Endothelial cell of umbilical vein (primary cell): Measurements from ENCODE around the gene FAM227B. TPM values are rescaled to one million over a fixed set of nuclear protein-coding genes. Genes with fewer than 3 reads are reported as not detected.
"Not testable (repeated sequence)": the region's sequence is repeated elsewhere in the genome, so short reads cannot be mapped to it uniquely, and the experiment has no call there.

Experiments
- BruUV-seq: library from RNA; stranded (reverse); fragments of 400-500 nt; replicated peaks from 2 replicates; lab custom pipeline; 2021; lab: Mats Ljungman, UMichigan
- CTCF ChIA-PET: fragments of 300-600, 350-600 bp; sonication (Branson Sonifier 250); formaldehyde crosslinking; loops from one replicate; lab custom pipeline; 2021; ENCODE audit warnings: antibody characterized with exemption, inconsistent platforms; lab: Charles Lee
- POLR2A ChIA-PET: fragments of 300-600, 350-600 bp; sonication (Branson Sonifier 250); formaldehyde crosslinking; loops from one replicate; lab custom pipeline; 2021; ENCODE audit warnings: antibody characterized with exemption, inconsistent platforms; lab: Charles Lee
- DNase-seq: peaks from one replicate; pipeline ENCODE4 v3.0.0-alpha.2; 2011; ENCODE audit warnings: low read depth, low spot score
- FAIRE-seq: peaks from 2 replicates; lab custom pipeline; 2011; peaks lifted over from hg19 to GRCh38; lab: Jason Lieb, UNC
- H2AFZ ChIP-seq: 2 replicates; pipeline ENCODE4 v1.6.0; 2012; ENCODE audit warnings: low read depth, low read length, control low read depth, inconsistent platforms
- H3K27ac ChIP-seq: 2 replicates; pipeline ENCODE4 v1.5.1; 2011; ENCODE audit warnings: low read depth, mild to moderate bottlenecking, control low read depth, low read length, moderate library complexity; ENCODE audit not compliant: insufficient read depth
- H3K27me3 ChIP-seq, 2 experiments: 2 replicates each; pipeline versions ENCODE4 v1.6.0 to v1.6.1; 2011; ENCODE audit warnings: low read length in 2 of 2, mixed read lengths in 1 of 2; ENCODE audit not compliant: control insufficient read depth in 2 of 2, insufficient read depth in 2 of 2
- H3K36me3 ChIP-seq, 2 experiments: 2 replicates in 1 of 2; 3 replicates in 1 of 2; pipeline ENCODE4 v1.5.1; 2011; ENCODE audit warnings: low read length in 2 of 2, mild to moderate bottlenecking in 1 of 2, moderate library complexity in 1 of 2; ENCODE audit not compliant: control insufficient read depth in 2 of 2, insufficient read depth in 2 of 2; ENCODE audit errors: extremely low read depth in 1 of 2
- H3K4me1 ChIP-seq: 3 replicates; pipeline ENCODE4 v1.5.1; 2011; ENCODE audit warnings: mild to moderate bottlenecking, low read length; ENCODE audit not compliant: control insufficient read depth, insufficient read depth; ENCODE audit errors: extremely low read depth
- H3K4me2 ChIP-seq: 2 replicates; pipeline ENCODE4 v1.6.1; 2011; ENCODE audit warnings: low read length, control low read depth, mixed read lengths; ENCODE audit not compliant: insufficient read depth
- H3K4me3 ChIP-seq, 3 experiments: fragments of 200-600 bp in 1 of 3; sonication (generic), shearing (Covaris generic) in 1 of 3; replicated peaks in 1 of 3; 2 replicates each; pipeline ENCODE4 v1.5.1; 2011 to 2016; ENCODE audit warnings: control low read depth in 3 of 3, low read length in 3 of 3, mild to moderate bottlenecking in 2 of 3, inconsistent platforms in 1 of 3, low read depth in 1 of 3, moderate library complexity in 1 of 3; ENCODE audit not compliant: insufficient read depth in 1 of 3
- H3K79me2 ChIP-seq: 2 replicates; pipeline ENCODE4 v1.6.0; 2012; ENCODE audit warnings: low read length, inconsistent platforms; ENCODE audit not compliant: control insufficient read depth, insufficient read depth
- H3K9ac ChIP-seq: replicated peaks from 2 replicates; pipeline ENCODE3; 2011; ENCODE audit warnings: low read length, control low read depth; ENCODE audit not compliant: insufficient read depth; ENCODE audit errors: extremely low read depth
- H3K9me1 ChIP-seq: replicated peaks from 3 replicates; pipeline ENCODE4 v1.6.0; 2011; ENCODE audit warnings: mild to moderate bottlenecking, low read length; ENCODE audit not compliant: control insufficient read depth, insufficient read depth; ENCODE audit errors: extremely low read depth
- H3K9me3 ChIP-seq: replicated peaks from 2 replicates; pipeline ENCODE4 v1.5.1; 2012; ENCODE audit warnings: low read length, inconsistent platforms; ENCODE audit not compliant: control insufficient read depth, insufficient read depth
- H4K20me1 ChIP-seq: replicated peaks from 2 replicates; pipeline ENCODE3; 2011; ENCODE audit warnings: mild to moderate bottlenecking, low read length; ENCODE audit not compliant: control insufficient read depth, insufficient read depth; ENCODE audit errors: extremely low read depth
- EZH2 ChIP-seq: IDR thresholded peaks from 2 replicates; pipeline ENCODE4 v1.6.1; 2012; ENCODE audit warnings: borderline replicate concordance, low read depth, mild to moderate bottlenecking, moderate library complexity, low read length, inconsistent platforms; ENCODE audit not compliant: severe bottlenecking
- FOS ChIP-seq: IDR thresholded peaks from 2 replicates; pipeline ENCODE4 v1.6.1; 2011; ENCODE audit warnings: mild to moderate bottlenecking, low read length, moderate library complexity, borderline replicate concordance; ENCODE audit not compliant: insufficient read depth
- GATA2 ChIP-seq: IDR thresholded peaks from 2 replicates; pipeline ENCODE4 v1.7.0; 2011; ENCODE audit warnings: low read depth, mild to moderate bottlenecking, moderate library complexity, mixed read lengths, low read length; ENCODE audit not compliant: insufficient read length, insufficient read depth
- JUN ChIP-seq: IDR thresholded peaks from 2 replicates; pipeline ENCODE4 v1.6.1; 2011; ENCODE audit warnings: borderline replicate concordance, low read depth; ENCODE audit not compliant: insufficient read length, insufficient read depth
- MYC ChIP-seq: IDR thresholded peaks from one replicate; pipeline ENCODE4 v1.6.1; 2011; ENCODE audit warnings: mild to moderate bottlenecking, low read depth, low read length
- POLR2A ChIP-seq: IDR thresholded peaks from 2 replicates; pipeline ENCODE4 v1.6.1; 2012; ENCODE audit warnings: low read depth, mild to moderate bottlenecking, control low read depth, low read length
- POLR2AphosphoS5 ChIP-seq: IDR thresholded peaks from 2 replicates; pipeline ENCODE4 v1.6.1; 2012; ENCODE audit warnings: low read depth, mild to moderate bottlenecking, control low read depth, low read length, moderate library complexity; ENCODE audit not compliant: insufficient read depth
- dilution Hi-C: fragments of 300-500 bp; cut with MboI; formaldehyde crosslinking; loops from one replicate; pipeline ENCODE4 v1.15.0; 2019; ENCODE audit warnings: low sequenced_read_pairs; ENCODE audit not compliant: extremely low pct_ligation_motif_present
- intact Hi-C: fragments of 100-400 bp; cut with micrococcal nuclease; formaldehyde crosslinking; loops from one replicate; pipeline ENCODE4 v1.10.0; 2022
- polyA plus RNA-seq, 4 experiments: library from polyadenylated mRNA; depleted of rRNA in 3 of 4; stranded (reverse) in 3 of 4; unstranded in 1 of 4; fragments of >200 nt; gene quantifications; 2 replicates each; pipeline versions ENCODE4 v1.2.1 to v1.2.3, GENCODE V29; 2011 to 2012; ENCODE audit warnings: missing spikeins in 1 of 4
- total RNA-seq: library from RNA; stranded (reverse); gene quantifications from 2 replicates; pipeline ENCODE4 v1.2.3, GENCODE V29; 2021
- TF ChIP-seq, protein P1 (sequence below), 2 donors: IDR thresholded peaks; 1 replicate in 1 of 2; 2 replicates in 1 of 2; pipeline ENCODE4 v1.5.1; 2011; ENCODE audit warnings: low read length in 2 of 2, mild to moderate bottlenecking in 2 of 2, moderate library complexity in 2 of 2, control low read depth in 1 of 2, inconsistent platforms in 1 of 2, low read depth in 1 of 2; ENCODE audit not compliant: insufficient read depth in 1 of 2; ENCODE audit errors: extremely low read depth in 1 of 2
- TF ChIP-seq, protein P2 (sequence below): IDR thresholded peaks from 2 replicates; pipeline ENCODE4 v1.6.1; 2011; ENCODE audit not compliant: insufficient read depth, insufficient read length

The FAM227B gene
- total and polyA plus RNA-seq, 2 donors (not counting 3 experiments of a cell fraction or from before 2014, with no cell fraction given), result 1.5 to 1.8 TPM

DNA sequence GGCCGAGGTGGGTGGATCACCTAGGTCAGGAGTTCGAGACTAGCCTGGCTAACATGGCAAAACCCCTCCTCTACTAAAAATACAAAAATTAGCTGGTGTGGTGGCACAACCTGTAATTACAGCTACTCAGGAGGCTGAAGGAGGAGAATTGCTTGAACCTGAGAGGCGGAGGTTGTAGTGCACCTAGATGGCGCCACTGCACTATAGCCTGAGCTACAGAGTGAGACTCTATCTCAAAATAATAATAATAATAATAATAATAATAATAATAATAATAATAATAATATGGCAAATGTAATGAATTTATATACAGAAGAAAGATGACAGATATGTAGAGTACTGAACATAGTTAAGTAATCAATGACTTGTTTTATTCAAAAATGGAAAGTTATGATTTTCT, 149.4 kb downstream of the FAM227B start:
- H3K27me3 ChIP-seq, H4K20me1 ChIP-seq, H3K79me2 ChIP-seq, H3K4me2 ChIP-seq, H2AFZ ChIP-seq, POLR2A ChIA-PET, DNase-seq, H3K9me3 ChIP-seq, dilution Hi-C loops, H3K4me1 ChIP-seq, H3K4me3 ChIP-seq, H3K36me3 ChIP-seq, H3K9ac ChIP-seq, FAIRE-seq, H3K27ac ChIP-seq, H3K9me1 ChIP-seq, BruUV-seq: not testable (repeated sequence)
- TF ChIP-seq, protein P1, sequence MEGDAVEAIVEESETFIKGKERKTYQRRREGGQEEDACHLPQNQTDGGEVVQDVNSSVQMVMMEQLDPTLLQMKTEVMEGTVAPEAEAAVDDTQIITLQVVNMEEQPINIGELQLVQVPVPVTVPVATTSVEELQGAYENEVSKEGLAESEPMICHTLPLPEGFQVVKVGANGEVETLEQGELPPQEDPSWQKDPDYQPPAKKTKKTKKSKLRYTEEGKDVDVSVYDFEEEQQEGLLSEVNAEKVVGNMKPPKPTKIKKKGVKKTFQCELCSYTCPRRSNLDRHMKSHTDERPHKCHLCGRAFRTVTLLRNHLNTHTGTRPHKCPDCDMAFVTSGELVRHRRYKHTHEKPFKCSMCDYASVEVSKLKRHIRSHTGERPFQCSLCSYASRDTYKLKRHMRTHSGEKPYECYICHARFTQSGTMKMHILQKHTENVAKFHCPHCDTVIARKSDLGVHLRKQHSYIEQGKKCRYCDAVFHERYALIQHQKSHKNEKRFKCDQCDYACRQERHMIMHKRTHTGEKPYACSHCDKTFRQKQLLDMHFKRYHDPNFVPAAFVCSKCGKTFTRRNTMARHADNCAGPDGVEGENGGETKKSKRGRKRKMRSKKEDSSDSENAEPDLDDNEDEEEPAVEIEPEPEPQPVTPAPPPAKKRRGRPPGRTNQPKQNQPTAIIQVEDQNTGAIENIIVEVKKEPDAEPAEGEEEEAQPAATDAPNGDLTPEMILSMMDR (IDR thresholded peaks at IDR 0.05; ENCODE audit: extremely low read depth in 1 of 2, insufficient read depth in 1 of 2, low read depth in 1 of 2, low read length in 2 of 2), result peak; percentile 8 to 27
- CTCF ChIA-PET, result interaction anchor here (0.7 to 2.4 kb wide), 21 partner anchors 9 to 845 kb away, joined by 3 to 34 read pairs (median 4); no protein-coding TSS in a partner anchor
- intact Hi-C loops, result loop anchor here (1.0 to 5.0 kb wide), 2 partner anchors 532 to 676 kb away; no protein-coding TSS in a partner anchor

DNA sequence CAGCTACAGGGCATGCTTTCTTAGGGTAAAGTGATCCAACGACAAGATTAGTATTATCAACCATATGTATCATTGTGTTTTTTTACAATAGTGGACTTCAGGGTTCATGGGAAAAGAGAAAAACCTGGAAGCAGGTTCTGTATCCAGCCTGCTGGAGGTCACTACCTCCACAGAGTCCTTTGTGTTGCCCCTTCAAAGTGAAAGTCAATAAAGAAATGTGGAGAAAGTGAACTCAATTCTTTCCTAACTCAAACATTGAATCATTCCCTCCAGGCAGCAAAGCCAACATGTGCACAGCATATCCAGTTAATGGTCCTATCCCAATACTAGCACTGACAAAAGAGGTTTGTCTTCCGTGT, 152.2 kb downstream of the FAM227B start:
- Histone ChIP-seq H3K9me1 (no peaks in the 10 kb centered on the region), H3K9me3 (no peaks in the 10 kb centered on the region), H3K9ac (no peak overlapping the region), H3K27ac (no peak overlapping the region), H3K4me1 (no peaks in the 10 kb centered on the region), H2AFZ (no peak overlapping the region), H3K27me3 (peaks cover 0 to 2% of the 10 kb centered on the region in 2 experiments), H3K36me3 (no peaks in the 10 kb centered on the region), H3K4me2 (no peak overlapping the region), H3K79me2 (no peaks in the 10 kb centered on the region), H4K20me1 (no peaks in the 10 kb centered on the region), H3K4me3 (no peak overlapping the region)
- TF ChIP-seq, protein P1 (IDR thresholded peaks at IDR 0.05; ENCODE audit: extremely low read depth in 1 of 2, insufficient read depth in 1 of 2, low read depth in 1 of 2, low read length in 2 of 2), result no peak
- TF ChIP-seq FOS, result no peak
- no peak for TF ChIP-seq MYC
- no peak for TF ChIP-seq POLR2AphosphoS5
- no peak for TF ChIP-seq POLR2A
- TF ChIP-seq, protein P2, sequence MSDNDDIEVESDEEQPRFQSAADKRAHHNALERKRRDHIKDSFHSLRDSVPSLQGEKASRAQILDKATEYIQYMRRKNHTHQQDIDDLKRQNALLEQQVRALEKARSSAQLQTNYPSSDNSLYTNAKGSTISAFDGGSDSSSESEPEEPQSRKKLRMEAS, result no peak
- TF ChIP-seq EZH2, result no peak
- no peak for TF ChIP-seq JUN
- TF ChIP-seq GATA2, result no peak
- dilution Hi-C loops, result no loop called here
- DNase-seq (no peak), FAIRE-seq (no peak)
- CTCF ChIA-PET, result no interaction called here
- intact Hi-C loops, result no loop called here
- BruUV-seq, result no TSS peak
- POLR2A ChIA-PET, result no interaction called here
